GM23248 (cell line): Measurements from ENCODE around the gene HMSD. TPM values are rescaled to one million over a fixed set of nuclear protein-coding genes. Genes with fewer than 3 reads are reported as not detected.
A peak's percentile ranks its signal among the peaks of the same experiment; 100 is the strongest.

Experiments used
- DNase-seq: peaks from one replicate; pipeline ENCODE4 v3.0.0-alpha.2; 2015
- H2AFZ ChIP-seq: fragments of 200-600 bp; sonication (generic); 2 replicates; pipeline ENCODE4 v1.6.1; 2016; ENCODE audit warnings: antibody characterized with exemption
- H3F3A ChIP-seq: fragments of 200-600 bp; sonication (generic); 2 replicates; pipeline ENCODE4 v1.6.1; 2016; ENCODE audit warnings: mild to moderate bottlenecking, antibody characterized with exemption, mixed run types; ENCODE audit not compliant: insufficient read depth
- H3K27ac ChIP-seq: fragments of 200-600 bp; sonication (generic); 2 replicates; pipeline ENCODE4 v1.5.1; 2016; ENCODE audit warnings: mild to moderate bottlenecking
- H3K27me3 ChIP-seq: fragments of 200-600 bp; sonication (generic); replicated peaks from 2 replicates; pipeline ENCODE4 v1.6.1; 2016; ENCODE audit warnings: mild to moderate bottlenecking; ENCODE audit not compliant: insufficient read depth
- H3K36me3 ChIP-seq: fragments of 200-600 bp; sonication (generic); 2 replicates; pipeline ENCODE4 v1.6.1; 2016; ENCODE audit warnings: low read depth, mild to moderate bottlenecking
- H3K4me1 ChIP-seq: fragments of 200-600 bp; sonication (generic); 2 replicates; pipeline ENCODE4 v1.6.1; 2016; ENCODE audit warnings: mild to moderate bottlenecking; ENCODE audit not compliant: insufficient read depth
- H3K4me2 ChIP-seq: fragments of 200-600 bp; sonication (generic); one replicate; pipeline ENCODE4 v1.6.1; 2016; ENCODE audit warnings: mild to moderate bottlenecking; ENCODE audit not compliant: unreplicated experiment
- H3K4me3 ChIP-seq: fragments of 200-600 bp; sonication (generic); 2 replicates; pipeline ENCODE4 v1.5.1; 2016; ENCODE audit warnings: mild to moderate bottlenecking
- H3K79me2 ChIP-seq: fragments of 200-600 bp; sonication (generic); 2 replicates; pipeline ENCODE4 v1.6.1; 2016; ENCODE audit warnings: mild to moderate bottlenecking; ENCODE audit not compliant: insufficient read depth
- H3K9ac ChIP-seq: fragments of 200-600 bp; sonication (generic); 2 replicates; pipeline ENCODE4 v1.6.1; 2016; ENCODE audit warnings: mild to moderate bottlenecking
- H3K9me2 ChIP-seq: fragments of 200-600 bp; sonication (generic); 2 replicates; pipeline ENCODE4 v1.6.1; 2016; ENCODE audit warnings: mixed run types, mild to moderate bottlenecking, moderate library complexity; ENCODE audit not compliant: insufficient read depth
- H3K9me3 ChIP-seq: fragments of 200-600 bp; sonication (generic); one replicate; pipeline ENCODE4 v1.6.1; 2017; ENCODE audit warnings: low read depth
- H4K20me1 ChIP-seq: fragments of 200-600 bp; sonication (generic); 2 replicates; pipeline ENCODE4 v1.6.0; 2016; ENCODE audit not compliant: insufficient read depth
- EZH2 ChIP-seq: fragments of 200-600 bp; sonication (generic); IDR thresholded peaks from 2 replicates; pipeline ENCODE4 v1.6.1; 2018; ENCODE audit warnings: antibody characterized with exemption, mild to moderate bottlenecking; ENCODE audit not compliant: insufficient read depth, poor library complexity, severe bottlenecking
- EZH2phosphoT487 ChIP-seq: fragments of 200-600 bp; sonication (generic); IDR thresholded peaks from 2 replicates; pipeline ENCODE4 v1.6.1; 2018; ENCODE audit warnings: antibody characterized with exemption, moderate library complexity, mild to moderate bottlenecking, low read depth; ENCODE audit not compliant: insufficient read depth
- WGBS, 2 experiments: methylation state at CpG; one replicate each; pipeline ENCODE4 v1.1.6; 2015 to 2017; ENCODE audit warnings: low lambda C conversion rate in 2 of 2, low coverage in 1 of 2; ENCODE audit errors: missing lambda C conversion rate in 2 of 2; 5-methylcytosine and 5-hydroxymethylcytosine counted together
- in situ Hi-C: fragments of 300-500 bp; cut with MboI; formaldehyde crosslinking; loops from 2 replicates; pipeline ENCODE4 v1.15.0; 2020
- polyA plus RNA-seq: library from polyadenylated mRNA; unstranded; fragments of >200 nt; fragmentation: Nextera tagmentation; extraction: Ambion mirVana; gene quantifications from 2 replicates; pipeline ENCODE4 v1.2.1, GENCODE V29; 2016
- total RNA-seq: library from RNA; depleted of rRNA; stranded (reverse); fragments of >200 nt; shearing (Covaris generic); gene quantifications from 2 replicates; pipeline ENCODE4 v1.2.3, GENCODE V29; 2014

Gene HMSD
- total and polyA plus RNA-seq, 2 experiments from 2014 or later, result 0.83 TPM; not detected in 1

DNA sequence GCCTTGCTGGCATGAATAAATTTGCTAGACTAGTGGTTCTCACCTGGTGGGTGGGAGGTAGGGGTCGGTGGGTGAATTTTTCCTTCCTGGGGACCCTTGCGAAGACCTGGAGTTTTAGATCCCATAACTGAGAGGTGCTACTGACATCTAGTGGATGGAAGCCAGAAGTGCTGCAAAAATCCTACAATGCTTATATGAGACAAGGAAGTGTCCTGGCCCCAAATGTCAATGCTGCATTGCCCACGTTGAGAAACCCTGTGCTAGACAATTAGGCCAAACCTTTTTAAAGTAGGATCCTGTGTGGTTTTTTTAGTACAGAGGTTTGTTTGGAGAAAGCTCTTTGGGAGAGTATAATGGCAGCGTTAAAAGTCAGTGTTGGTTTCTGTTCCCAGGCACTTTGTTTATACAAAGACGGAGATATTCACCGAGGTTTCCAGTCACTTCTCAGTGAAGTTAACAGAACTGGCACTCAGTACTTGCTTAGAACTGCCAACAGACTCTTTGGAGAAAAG is 30.4 kb downstream of the HMSD start:
- peak overlapping the region; percentile 76 for H3K4me2 ChIP-seq
- no peak for TF ChIP-seq EZH2phosphoT487
- TF ChIP-seq EZH2, result no peak
- peak; percentile 81 for DNase-seq
- H3K4me3 ChIP-seq, result peak overlapping the region; percentile 68
- H3K79me2 ChIP-seq, result peaks cover 67% of the 10 kb centered on the region
- H3F3A ChIP-seq, result peaks cover 13% of the 10 kb centered on the region
- H3K36me3 ChIP-seq, result peaks cover 26% of the 10 kb centered on the region; the same call in 1 of the 2 replicates
- H2AFZ ChIP-seq, result peak overlapping the region; percentile 85
- H3K27ac ChIP-seq, result peak overlapping the region; percentile 40
- in situ Hi-C loops, result no loop called here
- no peaks in the 10 kb centered on the region for H3K27me3 ChIP-seq
- peaks cover 13% of the 10 kb centered on the region for H3K4me1 ChIP-seq
- H3K9ac ChIP-seq, result peak overlapping the region; percentile 62
- no peaks in the 10 kb centered on the region for H4K20me1 ChIP-seq
- H3K9me3 ChIP-seq, result no peaks in the 10 kb centered on the region
- WGBS, 2 experiments, result 4 to 6% methylated on average over 6 of the region's 6 CpGs
- no peaks in the 10 kb centered on the region for H3K9me2 ChIP-seq

DNA sequence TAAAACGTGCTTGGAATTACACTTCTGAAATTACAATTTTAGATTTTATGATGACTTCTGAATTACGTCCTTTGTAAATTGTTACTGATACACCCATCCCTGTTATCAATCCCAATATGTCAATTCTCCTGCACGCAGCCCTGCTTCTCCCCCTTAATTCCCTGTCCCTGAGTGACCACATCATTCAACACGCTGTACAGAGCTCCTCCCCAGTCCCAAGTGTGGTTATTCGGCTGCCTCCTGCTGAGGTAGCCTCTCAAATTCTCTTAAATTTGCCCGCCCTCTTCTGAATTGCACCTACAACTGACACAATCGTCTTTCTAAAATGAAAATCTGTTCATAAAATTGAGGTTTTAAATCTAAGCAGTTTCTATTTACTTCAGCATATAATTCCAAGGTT is 30.9 kb downstream of the HMSD start:
- H3K4me2 ChIP-seq, result peak overlapping the region; percentile 76
- no peaks in the 10 kb centered on the region for H4K20me1 ChIP-seq
- H3K36me3 ChIP-seq, result peaks cover 30% of the 10 kb centered on the region
- H3K27me3 ChIP-seq, result no peaks in the 10 kb centered on the region
- H3K9ac ChIP-seq, result peak overlapping the region; percentile 62
- H3K27ac ChIP-seq, result peak overlapping the region; percentile 40
- peaks cover 61% of the 10 kb centered on the region for H3K79me2 ChIP-seq
- in situ Hi-C loops, result no loop called here
- 17 to 20% methylated on average over 7 of the region's 7 CpGs for WGBS, 2 experiments
- peak overlapping the region; percentile 68 for H3K4me3 ChIP-seq
- no peaks in the 10 kb centered on the region for H3K9me2 ChIP-seq
- H3F3A ChIP-seq, result peaks cover 13% of the 10 kb centered on the region
- no peaks in the 10 kb centered on the region for H3K9me3 ChIP-seq
- H3K4me1 ChIP-seq, result peaks cover 13% of the 10 kb centered on the region
- TF ChIP-seq EZH2, result no peak
- TF ChIP-seq EZH2phosphoT487, result no peak
- peak; percentile 32 for DNase-seq
- peak overlapping the region; percentile 85 for H2AFZ ChIP-seq

DNA sequence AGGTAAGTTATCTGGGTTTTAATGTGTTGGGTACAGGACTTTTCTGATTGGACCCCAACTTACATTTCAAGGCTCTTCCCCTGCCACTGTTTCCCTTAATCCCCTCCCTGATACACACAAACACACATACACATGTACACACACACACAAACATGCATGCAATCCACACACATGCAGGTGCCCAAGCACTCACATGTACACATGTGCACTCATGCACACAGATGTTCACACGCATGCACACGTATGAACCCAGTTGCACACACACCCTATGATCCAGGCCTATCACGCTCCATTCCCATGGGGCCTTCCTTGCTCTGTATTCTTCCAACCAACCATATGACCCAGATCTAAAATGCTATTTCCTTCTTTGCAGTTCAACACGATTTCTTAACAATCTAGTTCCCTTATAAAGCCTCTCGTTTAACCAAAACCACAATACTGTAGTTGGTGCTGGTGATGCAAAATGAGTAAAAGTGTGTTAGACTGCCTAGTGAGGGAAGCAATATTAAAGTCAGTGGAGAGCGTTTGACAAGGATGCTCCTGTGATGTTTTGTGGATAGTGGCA is 31.9 kb downstream of the HMSD start:
- Histone ChIP-seq H3K9ac (no peak overlapping the region; the same call in 1 of the 2 replicates), H3K27ac (no peak overlapping the region), H3F3A (peaks cover 13% of the 10 kb centered on the region), H3K36me3 (peaks cover 34% of the 10 kb centered on the region), H3K4me3 (no peak overlapping the region), H3K4me1 (peaks cover 13% of the 10 kb centered on the region), H3K9me2 (no peaks in the 10 kb centered on the region), H3K4me2 (no peak overlapping the region), H4K20me1 (no peaks in the 10 kb centered on the region), H3K79me2 (peaks cover 52% of the 10 kb centered on the region), H2AFZ (no peak overlapping the region), H3K27me3 (no peaks in the 10 kb centered on the region), H3K9me3 (no peaks in the 10 kb centered on the region)
- no peak for DNase-seq
- TF ChIP-seq EZH2 (no peak), EZH2phosphoT487 (no peak)
- 80 to 81% methylated on average over 6 of the region's 6 CpGs for WGBS, 2 experiments
- in situ Hi-C loops, result no loop called here

DNA sequence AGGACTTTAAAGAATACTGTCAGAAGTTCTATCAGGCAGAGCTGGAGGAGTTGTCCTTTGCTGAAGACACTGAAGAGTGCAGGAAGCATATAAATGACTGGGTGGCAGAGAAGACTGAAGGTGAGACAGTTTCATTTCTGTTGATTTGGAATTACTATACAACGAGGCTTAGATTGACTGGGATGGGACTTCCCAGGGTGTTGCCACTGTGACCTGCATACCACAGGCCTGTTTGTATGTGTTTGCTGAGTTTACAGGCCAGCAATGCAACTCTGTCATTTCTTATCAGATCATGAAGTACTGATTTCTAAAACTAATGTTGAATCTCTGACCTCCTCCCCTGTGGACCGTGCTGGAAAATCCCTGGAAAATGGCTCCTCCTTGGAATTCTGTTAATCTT is 32.6 kb downstream of the HMSD start:
- in situ Hi-C loops, result no loop called here

More for the DNA sequence above, 32.6 kb downstream of the HMSD start:
- 90 to 97% methylated on average over 2 of the region's 2 CpGs for WGBS, 2 experiments
- Histone ChIP-seq H3K79me2 (peaks cover 45% of the 10 kb centered on the region), H3K4me2 (no peak overlapping the region), H3K9me2 (no peaks in the 10 kb centered on the region), H3K36me3 (peaks cover 42% of the 10 kb centered on the region), H3K4me3 (no peak overlapping the region), H3K27ac (no peak overlapping the region), H4K20me1 (no peaks in the 10 kb centered on the region), H2AFZ (no peak overlapping the region), H3K27me3 (no peaks in the 10 kb centered on the region), H3F3A (peaks cover 13% of the 10 kb centered on the region), H3K9ac (no peak overlapping the region), H3K4me1 (peaks cover 13% of the 10 kb centered on the region), H3K9me3 (no peaks in the 10 kb centered on the region)
- DNase-seq, result no peak
- TF ChIP-seq EZH2 (no peak), EZH2phosphoT487 (no peak)
